GM08714 (cell line): ENCODE measurements around the gene SHC3.

Experiments
- H3K4me3 ChIP-seq: fragments of 200-500 bp; sonication (Bioruptor generic); 2 replicates; pipeline ENCODE4 v1.5.1; 2014; ENCODE audit warnings: mild to moderate bottlenecking, low read length, inconsistent platforms
- ZNF274 ChIP-seq: IDR thresholded peaks from 2 replicates; pipeline ENCODE4 v1.6.1; 2012; ENCODE audit warnings: mild to moderate bottlenecking, low read depth, low read length

Gene SHC3

GRCh38 chr9:89195131-89195797 lies 16.6 kb upstream of the SHC3 start:
- no peak for TF ChIP-seq ZNF274

GRCh38 chr9:89194421-89195130 lies 16.0 kb upstream of the SHC3 start:
- no peak for TF ChIP-seq ZNF274
- H3K4me3 ChIP-seq = no peak overlapping the region

More at GRCh38 chr9:89195131-89195797, 16.6 kb upstream of the SHC3 start:
- no peak overlapping the region for H3K4me3 ChIP-seq

- H3K4me3 ChIP-seq = no peak overlapping the region
- no peak for TF ChIP-seq ZNF274
Measured at GRCh38 chr9:89191004-89191403, 12.4 kb upstream of the SHC3 start.

- no peak for TF ChIP-seq ZNF274
- no peak overlapping the region for H3K4me3 ChIP-seq
Measured at GRCh38 chr9:89189215-89189614, 10.6 kb upstream of the SHC3 start.

- H3K4me3 ChIP-seq = no peak overlapping the region
- TF ChIP-seq ZNF274 = no peak
Measured at GRCh38 chr9:89187950-89188349, 9.3 kb upstream of the SHC3 start.

- H3K4me3 ChIP-seq = no peak overlapping the region
- TF ChIP-seq ZNF274 = no peak
Measured at GRCh38 chr9:89187541-89187940, 8.9 kb upstream of the SHC3 start.

GRCh38 chr9:89186960-89187359 lies 8.3 kb upstream of the SHC3 start:
- TF ChIP-seq ZNF274 = no peak
- no peak overlapping the region for H3K4me3 ChIP-seq

- no peak overlapping the region for H3K4me3 ChIP-seq
- TF ChIP-seq ZNF274 = no peak
Measured at GRCh38 chr9:89185980-89186379, 7.4 kb upstream of the SHC3 start.

- no peak overlapping the region for H3K4me3 ChIP-seq
- no peak for TF ChIP-seq ZNF274
Measured at GRCh38 chr9:89183146-89183545, 4.5 kb upstream of the SHC3 start.

GRCh38 chr9:89182369-89182768 lies 3.8 kb upstream of the SHC3 start:
- no peak overlapping the region for H3K4me3 ChIP-seq
- no peak for TF ChIP-seq ZNF274

GRCh38 chr9:89179895-89180734 lies 1.5 kb upstream of the SHC3 start:
- H3K4me3 ChIP-seq = no peak overlapping the region

GRCh38 chr9:89179540-89179894 lies 899 bp upstream of the SHC3 start:
- H3K4me3 ChIP-seq = no peak overlapping the region
- no peak for TF ChIP-seq ZNF274

More at GRCh38 chr9:89179895-89180734, 1.5 kb upstream of the SHC3 start:
- TF ChIP-seq ZNF274 = no peak

- no peak for TF ChIP-seq ZNF274
- H3K4me3 ChIP-seq = no peak overlapping the region
Measured at GRCh38 chr9:89178830-89179539, 367 bp upstream of the SHC3 start.
